Astrocyte of the spinal cord (primary cell): ENCODE measurements around the gene SLCO1A2.

Experiments
- DNase-seq: peaks from one replicate; pipeline ENCODE4 v3.0.0; 2011; ENCODE audit warnings: low read depth, low spot score
- H3K4me3 ChIP-seq: 2 replicates; pipeline ENCODE4 v1.5.1; 2011; ENCODE audit warnings: low read depth, mild to moderate bottlenecking, low read length, moderate library complexity
- CTCF ChIP-seq: IDR thresholded peaks from 2 replicates; pipeline ENCODE4 v1.5.1; 2012; ENCODE audit warnings: low read depth, mild to moderate bottlenecking, low read length, inconsistent platforms
- in situ Hi-C: cut with HindIII; loops from 2 replicates; pipeline ENCODE4 v1.10.0; 2017; ENCODE audit warnings: low sequenced_read_pairs

SLCO1A2 gene

DNA sequence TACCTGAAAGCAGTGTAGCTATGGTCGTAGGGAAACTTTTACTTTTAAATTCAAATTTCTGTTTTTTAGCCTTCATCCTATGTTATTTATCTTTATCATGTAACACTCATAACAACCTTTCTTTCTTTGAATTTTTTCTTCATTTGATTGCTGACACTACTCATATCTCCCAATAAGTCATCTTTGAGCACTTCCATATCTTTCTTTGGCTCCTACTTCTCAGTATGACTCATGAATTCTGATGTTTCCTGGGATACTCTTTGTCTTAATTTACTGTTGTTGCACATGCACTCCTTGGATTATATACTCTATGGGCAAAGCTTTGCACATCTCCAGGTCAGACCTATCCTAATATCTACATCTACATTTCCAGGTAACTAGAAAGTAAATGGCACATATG is 19.9 kb upstream of the SLCO1A2 start:
- no peak for TF ChIP-seq CTCF
- no peak for DNase-seq
- in situ Hi-C loops: no loop called here
- no peak overlapping the region for H3K4me3 ChIP-seq

- H3K4me3 ChIP-seq: no peak overlapping the region
- in situ Hi-C loops: no loop called here
- no peak for TF ChIP-seq CTCF
- DNase-seq: no peak
Measured at GRCh38 chr12:21353948-21354347, 19.2 kb upstream of the SLCO1A2 start.

DNA sequence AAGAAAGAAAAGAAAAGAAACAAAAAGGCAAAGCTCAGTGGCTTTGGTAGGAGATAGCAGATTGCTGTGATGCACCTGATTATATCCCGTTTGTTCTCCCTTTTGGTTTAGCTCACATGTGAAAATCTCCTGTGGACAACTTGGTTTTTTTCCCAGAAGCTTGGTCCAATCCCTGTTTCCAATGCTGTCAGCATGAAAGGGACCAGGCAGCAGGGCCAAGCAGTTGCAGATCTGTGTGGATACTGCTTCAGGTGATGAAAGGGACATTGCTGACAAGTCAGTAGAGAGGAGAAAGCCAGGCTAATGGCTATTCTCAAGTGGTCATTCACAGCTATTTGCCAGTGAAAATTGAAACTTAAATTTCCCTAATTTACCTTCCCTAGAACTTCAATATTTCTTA is 18.8 kb upstream of the SLCO1A2 start:
- DNase-seq: no peak
- in situ Hi-C loops: no loop called here
- no peak for TF ChIP-seq CTCF
- no peak overlapping the region for H3K4me3 ChIP-seq

DNA sequence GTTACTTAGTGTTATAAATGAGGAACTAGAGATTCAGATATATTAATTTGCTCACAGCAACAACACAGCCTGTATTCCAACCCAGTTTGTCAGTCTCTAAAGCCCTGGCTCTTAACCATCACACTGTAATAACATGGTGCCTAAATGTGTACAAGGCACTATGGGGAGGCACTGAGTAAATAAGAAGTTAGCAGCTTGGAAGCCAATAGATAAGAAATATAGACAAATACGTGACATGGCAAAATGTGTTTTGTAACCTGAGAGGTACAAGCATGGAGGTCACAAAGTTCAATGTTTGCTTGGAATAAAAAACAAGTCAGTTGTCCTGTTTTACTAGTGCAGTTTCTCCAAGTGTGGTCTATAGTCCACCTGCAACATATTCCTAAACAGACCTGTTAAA is 16.3 kb upstream of the SLCO1A2 start:
- no peak for DNase-seq
- no peak overlapping the region for H3K4me3 ChIP-seq
- TF ChIP-seq CTCF: no peak
- in situ Hi-C loops: no loop called here

DNA sequence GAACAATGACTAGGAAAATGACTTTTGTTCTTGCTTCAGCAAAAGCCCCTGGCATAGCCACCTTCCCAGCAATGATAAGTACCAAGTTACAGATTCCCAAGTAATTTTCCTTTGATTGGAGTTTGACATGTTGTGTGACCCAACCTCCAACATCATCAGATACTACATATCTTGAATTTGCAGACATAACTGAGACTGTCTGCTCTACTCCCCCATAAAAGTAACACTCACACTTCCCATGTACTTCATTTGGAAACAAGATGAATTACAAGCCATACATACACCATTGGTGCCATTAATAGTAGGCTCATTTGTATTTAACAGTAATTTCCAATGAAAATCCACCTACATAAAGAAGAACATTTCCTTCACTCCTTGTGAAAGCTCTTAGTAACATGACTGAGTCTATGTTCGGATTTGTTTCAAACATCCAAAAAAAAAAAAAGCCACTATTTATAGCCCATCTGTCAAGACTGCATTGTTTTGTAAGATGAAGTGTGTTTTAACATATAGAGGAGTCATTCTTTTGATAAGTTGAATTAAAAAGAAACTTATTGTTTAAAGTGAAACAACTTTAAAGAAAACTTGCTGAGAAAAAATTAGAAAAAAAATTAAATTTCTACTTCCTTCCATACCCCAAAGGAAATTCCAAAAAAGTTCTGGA is 12.0 kb upstream of the SLCO1A2 start:
- no peak overlapping the region for H3K4me3 ChIP-seq
- DNase-seq: no peak
- in situ Hi-C loops: no loop called here
- no peak for TF ChIP-seq CTCF

DNA sequence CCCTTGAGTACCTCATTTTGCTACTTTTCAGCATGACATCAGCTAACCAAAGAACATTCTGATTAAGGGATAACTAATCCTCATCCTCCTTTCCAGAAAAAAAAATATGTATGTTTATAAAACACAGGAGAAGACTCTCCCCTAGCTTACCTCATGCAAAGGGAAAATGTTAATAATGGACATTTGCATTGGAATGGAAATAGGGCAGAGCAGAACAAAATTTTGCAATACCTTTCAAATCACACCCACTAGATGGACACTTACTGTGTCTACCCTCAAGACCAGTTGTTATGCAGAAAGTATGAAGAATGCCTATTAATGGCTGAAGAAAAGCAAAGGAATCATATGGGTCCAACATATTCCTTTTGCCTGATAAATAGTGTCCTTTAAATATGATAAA is 8.9 kb upstream of the SLCO1A2 start:
- H3K4me3 ChIP-seq: no peak overlapping the region
- no peak for TF ChIP-seq CTCF
- DNase-seq: no peak
- in situ Hi-C loops: no loop called here

GRCh38 chr12:21341769-21342168 is 7.1 kb upstream of the SLCO1A2 start:
- no peak overlapping the region for H3K4me3 ChIP-seq
- TF ChIP-seq CTCF: no peak
- in situ Hi-C loops: no loop called here
- no peak for DNase-seq
